ENCODE measurements around the gene AOAH. TPM values are rescaled to one million over a fixed set of nuclear protein-coding genes. Genes with fewer than 3 reads are reported as not detected.

AOAH gene
- total and polyA plus RNA-seq, 12 donors = 3.4 to 52.0 (median 13.6) TPM

GRCh38 chr7:36746347-36746746 is 22.1 kb upstream of the AOAH start:
- TF ChIP-seq, protein P1, sequence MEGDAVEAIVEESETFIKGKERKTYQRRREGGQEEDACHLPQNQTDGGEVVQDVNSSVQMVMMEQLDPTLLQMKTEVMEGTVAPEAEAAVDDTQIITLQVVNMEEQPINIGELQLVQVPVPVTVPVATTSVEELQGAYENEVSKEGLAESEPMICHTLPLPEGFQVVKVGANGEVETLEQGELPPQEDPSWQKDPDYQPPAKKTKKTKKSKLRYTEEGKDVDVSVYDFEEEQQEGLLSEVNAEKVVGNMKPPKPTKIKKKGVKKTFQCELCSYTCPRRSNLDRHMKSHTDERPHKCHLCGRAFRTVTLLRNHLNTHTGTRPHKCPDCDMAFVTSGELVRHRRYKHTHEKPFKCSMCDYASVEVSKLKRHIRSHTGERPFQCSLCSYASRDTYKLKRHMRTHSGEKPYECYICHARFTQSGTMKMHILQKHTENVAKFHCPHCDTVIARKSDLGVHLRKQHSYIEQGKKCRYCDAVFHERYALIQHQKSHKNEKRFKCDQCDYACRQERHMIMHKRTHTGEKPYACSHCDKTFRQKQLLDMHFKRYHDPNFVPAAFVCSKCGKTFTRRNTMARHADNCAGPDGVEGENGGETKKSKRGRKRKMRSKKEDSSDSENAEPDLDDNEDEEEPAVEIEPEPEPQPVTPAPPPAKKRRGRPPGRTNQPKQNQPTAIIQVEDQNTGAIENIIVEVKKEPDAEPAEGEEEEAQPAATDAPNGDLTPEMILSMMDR (IDR thresholded peaks at IDR 0.05) = no peak
- TF ChIP-seq POLR2A (IDR thresholded peaks at IDR 0.05) = no peak
- Histone ChIP-seq H3K4me3 (no peak overlapping the region), H3K9me3 (replicated peaks in 1 of 3) (no peaks in the 10 kb centered on the region), H3K4me1 (replicated peaks in 1 of 2) (no peaks in the 10 kb centered on the region), H3K36me3 (replicated peaks in 1 of 2) (no peaks in the 10 kb centered on the region), H3K27ac (no peak overlapping the region), H3K27me3 (no peaks in the 10 kb centered on the region)
- WGBS, 4 donors = 66 to 82% (median 72%) methylated on average over 5 of the region's 5 CpGs
- intact Hi-C loops (cut with DNase I) = no loop called here
- DNase-seq = peak in 1 of 7 donors; percentile 21

- no peaks in the 10 kb centered on the region for H3K27me3 ChIP-seq
- no peaks in the 10 kb centered on the region for H3K36me3 ChIP-seq (replicated peaks in 1 of 2)
- H3K4me3 ChIP-seq = no peak overlapping the region
- intact Hi-C loops (cut with DNase I) = no loop called here
- WGBS, 4 donors = 70 to 81% (median 71%) methylated on average over 6 of the region's 6 CpGs
- no peak overlapping the region for H3K27ac ChIP-seq
- no peaks in the 10 kb centered on the region for H3K9me3 ChIP-seq (replicated peaks in 1 of 3)
- DNase-seq = peak in 4 of 7 donors; percentile 36 to 62 (median 46)
- no peaks in the 10 kb centered on the region for H3K4me1 ChIP-seq (replicated peaks in 1 of 2)
- TF ChIP-seq POLR2A (IDR thresholded peaks at IDR 0.05) = no peak
- TF ChIP-seq, protein P1 (IDR thresholded peaks at IDR 0.05) = no peak
Measured at GRCh38 chr7:36742911-36743775, 18.8 kb upstream of the AOAH start.

GRCh38 chr7:36741866-36742265 is 17.6 kb upstream of the AOAH start:
- DNase-seq = no peak
- Histone ChIP-seq H3K4me3 (no peak overlapping the region), H3K27ac (no peak overlapping the region), H3K36me3 (replicated peaks in 1 of 2) (no peaks in the 10 kb centered on the region), H3K4me1 (replicated peaks in 1 of 2) (no peaks in the 10 kb centered on the region), H3K27me3 (no peaks in the 10 kb centered on the region), H3K9me3 (replicated peaks in 1 of 3) (no peaks in the 10 kb centered on the region)
- intact Hi-C loops (cut with DNase I) = no loop called here
- TF ChIP-seq, protein P1 (IDR thresholded peaks at IDR 0.05) = no peak
- TF ChIP-seq POLR2A (IDR thresholded peaks at IDR 0.05) = no peak
- 77 to 83% (median 80%) methylated on average over 3 of the region's 3 CpGs for whole genome bisulfite sequencing, 4 donors

- H3K27ac ChIP-seq = no peak overlapping the region
- H3K4me3 ChIP-seq = no peak overlapping the region
- H3K9me3 ChIP-seq (replicated peaks in 1 of 3) = no peaks in the 10 kb centered on the region
- no peak for TF ChIP-seq POLR2A (IDR thresholded peaks at IDR 0.05)
- TF ChIP-seq, protein P1 (IDR thresholded peaks at IDR 0.05) = no peak
- intact Hi-C loops (cut with DNase I) = no loop called here
- DNase-seq = no peak
- 87 to 91% (median 88%) methylated on average over 3 of the region's 3 CpGs for WGBS, 4 donors
- H3K4me1 ChIP-seq (replicated peaks in 1 of 2) = no peaks in the 10 kb centered on the region
- no peaks in the 10 kb centered on the region for H3K36me3 ChIP-seq (replicated peaks in 1 of 2)
- H3K27me3 ChIP-seq = no peaks in the 10 kb centered on the region
Measured at GRCh38 chr7:36739351-36739750, 15.1 kb upstream of the AOAH start.

Data from adrenal gland (tissue), 12 donors.